Common myeloid progenitor, CD34-positive (primary cell): ENCODE measurements around the gene ZG16B.

ENCODE experiments used
- CTCF ChIA-PET: fragments of 350-600 bp; sonication (Branson Sonifier 250); formaldehyde crosslinking; loops from one replicate; lab custom pipeline; 2021; ENCODE audit warnings: antibody characterized with exemption; lab: Charles Lee
- POLR2A ChIA-PET: fragments of 350-600 bp; sonication (Branson Sonifier 250); formaldehyde crosslinking; loops from one replicate; lab custom pipeline; 2021; ENCODE audit warnings: antibody characterized with exemption; lab: Charles Lee
- DNase-seq, 3 donors: peaks; one replicate each; pipeline versions ENCODE4 v3.0.0 to v3.0.0-alpha.2; 2013
- H3K27ac ChIP-seq, 2 experiments: 1 replicate in 1 of 2; 2 replicates in 1 of 2; pipeline ENCODE4 v1.7.0; 2013; ENCODE audit warnings: inconsistent platforms in 2 of 2, low read length in 2 of 2, mild to moderate bottlenecking in 2 of 2, low read depth in 1 of 2, moderate library complexity in 1 of 2; ENCODE audit not compliant: severe bottlenecking in 2 of 2, insufficient read depth in 1 of 2, poor library complexity in 1 of 2
- H3K27me3 ChIP-seq, 5 experiments: replicated peaks in 2 of 5; 1 replicate in 3 of 5; 2 replicates in 2 of 5; pipeline versions ENCODE4 v1.6.1 to v1.7.0; 2013; ENCODE audit warnings: low read length in 4 of 5, mild to moderate bottlenecking in 2 of 5, moderate library complexity in 2 of 5, inconsistent platforms in 1 of 5; ENCODE audit not compliant: insufficient read depth in 5 of 5, control insufficient read depth in 4 of 5
- H3K36me3 ChIP-seq, 4 experiments: 1 replicate in 2 of 4; 2 replicates in 2 of 4; pipeline versions ENCODE4 v1.6.1 to v1.7.0; 2013; ENCODE audit warnings: low read length in 3 of 4, control low read depth in 1 of 4, mild to moderate bottlenecking in 1 of 4; ENCODE audit not compliant: control insufficient read depth in 4 of 4, insufficient read depth in 4 of 4
- H3K4me1 ChIP-seq, 4 experiments: 1 replicate in 3 of 4; 2 replicates in 1 of 4; pipeline versions ENCODE4 v1.6.1 to v1.7.1; 2013; ENCODE audit warnings: low read length in 3 of 4, mild to moderate bottlenecking in 3 of 4, control low read depth in 1 of 4, inconsistent platforms in 1 of 4, moderate library complexity in 1 of 4; ENCODE audit not compliant: control insufficient read depth in 4 of 4, insufficient read depth in 4 of 4; ENCODE audit errors: control extremely low read depth in 1 of 4
- H3K4me3 ChIP-seq, 7 experiments: 1 replicate in 4 of 7; 2 replicates in 3 of 7; pipeline versions ENCODE4 v1.5.1 to v1.7.0; 2013; ENCODE audit warnings: mild to moderate bottlenecking in 7 of 7, low read length in 6 of 7, moderate library complexity in 6 of 7, inconsistent platforms in 2 of 7, low read depth in 2 of 7, control low read depth in 1 of 7; ENCODE audit not compliant: insufficient read depth in 4 of 7, control insufficient read depth in 1 of 7; ENCODE audit errors: extremely low read depth in 1 of 7
- H3K9me3 ChIP-seq, 5 experiments: 1 replicate in 4 of 5; 2 replicates in 1 of 5; pipeline versions ENCODE4 v1.6.1 to v1.7.1; 2013; ENCODE audit warnings: low read length in 4 of 5, mild to moderate bottlenecking in 2 of 5, inconsistent platforms in 1 of 5, low read depth in 1 of 5, moderate library complexity in 1 of 5; ENCODE audit not compliant: control insufficient read depth in 4 of 5, insufficient read depth in 2 of 5; ENCODE audit errors: control extremely low read depth in 1 of 5
- WGBS: methylation state at CpG from one replicate; pipeline ENCODE4 v1.1.5; 2013; ENCODE audit not compliant: insufficient coverage; 5-methylcytosine and 5-hydroxymethylcytosine counted together

ZG16B gene

DNA sequence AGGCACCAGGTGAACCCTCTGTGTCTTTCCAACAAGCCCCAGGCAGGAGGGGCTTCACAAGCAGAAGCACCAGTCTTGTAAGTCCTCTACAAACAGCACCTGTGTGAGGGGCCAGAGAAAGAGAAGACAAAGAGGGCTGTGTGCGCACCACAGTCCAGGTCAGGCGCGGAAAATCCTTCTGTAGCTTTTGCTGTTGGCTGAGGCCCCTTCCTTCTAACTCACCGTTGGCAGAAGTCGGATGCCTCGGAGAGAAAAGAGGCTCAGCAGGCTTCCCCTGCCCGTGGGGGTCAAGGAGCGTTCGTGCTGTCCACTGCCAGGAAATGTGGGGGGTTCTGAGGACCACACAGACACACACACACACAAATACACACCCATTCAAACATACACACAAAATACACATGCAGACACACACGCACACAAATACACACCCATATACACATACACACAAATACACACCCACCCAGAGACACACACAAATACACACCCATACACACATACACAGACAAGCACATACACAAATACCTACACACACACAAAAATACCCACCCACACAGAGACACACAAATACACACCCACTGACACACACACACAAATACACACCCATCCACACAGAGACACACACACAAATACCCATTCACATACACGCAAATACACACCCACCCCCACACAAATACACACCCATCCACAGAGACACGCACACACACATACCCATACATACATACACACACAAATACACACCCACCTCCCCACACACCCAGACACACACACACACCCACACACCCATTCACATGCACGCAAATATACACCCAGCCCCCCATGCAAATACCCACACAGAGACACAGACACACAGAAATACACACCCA is 6.8 kb downstream of the ZG16B start:
- ChIA-PET POLR2A (no interaction called here), CTCF (interaction anchor here (0.7 to 1.0 kb wide), 3 partner anchors 14 to 83 kb away, joined by 3 read pairs; no protein-coding TSS in a partner anchor)
- Histone ChIP-seq H3K4me3 (no peak overlapping the region), H3K9me3 (no peaks in the 10 kb centered on the region), H3K27ac (no peak overlapping the region), H3K4me1 (peaks cover 0 to 23% (median 16%) of the 10 kb centered on the region in 4 experiments), H3K27me3 (no peaks in the 10 kb centered on the region), H3K36me3 (no peaks in the 10 kb centered on the region)
- no peak for DNase-seq
- 89% methylated on average over 12 of the region's 13 CpGs for WGBS

DNA sequence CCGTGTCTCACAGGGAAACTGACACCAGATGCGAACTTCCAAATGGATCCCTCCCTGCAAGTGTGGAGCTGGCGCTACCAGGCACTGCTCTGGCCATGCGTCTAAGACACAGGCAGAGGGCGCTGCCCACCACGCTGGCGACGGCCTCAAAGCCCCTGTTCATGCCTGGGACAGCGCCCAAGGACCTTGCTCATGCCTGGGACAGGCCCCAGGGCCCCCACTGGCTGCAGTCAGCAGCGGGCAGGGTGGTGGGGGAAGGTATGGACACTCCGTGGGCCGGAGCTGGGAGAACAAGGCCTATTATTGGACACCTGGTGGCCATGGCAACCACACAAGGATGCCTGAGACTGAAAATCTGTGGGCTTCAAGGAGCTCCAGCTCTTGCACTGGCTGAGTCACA is 8.8 kb downstream of the ZG16B start:
- H3K9me3 ChIP-seq, result no peaks in the 10 kb centered on the region
- DNase-seq, result peak; percentile 61 to 83 (median 76)
- H3K27ac ChIP-seq, result no peak overlapping the region
- H3K4me1 ChIP-seq, result peaks cover 0 to 31% (median 25%) of the 10 kb centered on the region in 4 experiments
- WGBS, result 3% methylated on average over 11 of the region's 12 CpGs
- no peaks in the 10 kb centered on the region for H3K27me3 ChIP-seq
- ChIA-PET CTCF (interaction anchor here (0.8 to 3.8 kb wide), 29 partner anchors 10 to 120 kb away, joined by 3 to 47 read pairs (median 5); partner anchors contain the start of genes FLYWCH1, FLYWCH2, PRSS22 and ZG16B), POLR2A (interaction anchor here (0.7 to 1.0 kb wide), 2 partner anchors 27 to 29 kb away, joined by 3 to 7 read pairs; no protein-coding TSS in a partner anchor)
- no peaks in the 10 kb centered on the region for H3K36me3 ChIP-seq
- H3K4me3 ChIP-seq, result no peak overlapping the region

DNA sequence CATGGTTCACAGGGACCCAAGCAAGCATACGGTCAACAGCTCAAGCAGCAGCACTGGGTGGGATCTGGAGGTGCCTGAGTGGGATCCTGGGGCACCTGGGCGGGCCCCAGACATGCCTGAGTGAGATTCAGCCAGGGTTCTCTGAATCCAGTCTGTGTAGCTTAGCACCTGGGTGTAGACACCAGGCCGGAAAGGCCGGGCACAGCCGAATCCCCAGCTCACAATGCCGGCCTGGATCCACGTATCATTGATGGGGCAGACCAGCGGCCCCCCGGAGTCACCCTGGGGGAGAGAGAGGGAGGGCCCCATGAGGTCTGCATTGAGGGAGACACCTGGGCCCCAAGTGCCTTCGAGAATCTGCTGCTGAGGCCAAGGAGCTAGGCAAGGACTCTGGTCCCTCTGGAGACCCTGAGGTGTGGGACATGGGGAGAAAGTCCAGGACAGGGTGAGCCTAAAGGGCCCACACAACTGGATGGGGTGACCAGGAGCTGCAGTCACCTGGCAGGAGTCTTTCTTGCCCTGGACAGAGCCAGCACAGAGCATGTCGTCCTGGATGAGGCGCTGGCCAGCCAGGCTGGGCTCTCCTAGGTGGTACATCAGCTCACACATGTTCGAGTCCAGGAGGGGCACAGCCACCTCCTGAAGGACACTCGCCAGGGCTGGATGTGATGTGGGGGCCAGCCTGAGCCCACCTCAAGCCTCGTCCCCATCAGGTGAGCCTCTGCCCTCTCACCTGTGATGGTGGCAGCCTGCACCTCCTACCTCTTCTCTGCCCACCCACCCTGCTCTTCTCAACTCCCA is 9.7 kb downstream of the ZG16B start:
- no peak for DNase-seq
- Histone ChIP-seq H3K9me3 (no peaks in the 10 kb centered on the region), H3K4me3 (no peak overlapping the region), H3K27ac (no peak overlapping the region), H3K27me3 (no peaks in the 10 kb centered on the region), H3K36me3 (no peaks in the 10 kb centered on the region), H3K4me1 (peaks cover 0 to 31% (median 25%) of the 10 kb centered on the region in 4 experiments)
- 90% methylated on average over 14 of the region's 15 CpGs for WGBS
- CTCF ChIA-PET, result interaction anchor here (0.7 to 3.8 kb wide), 28 partner anchors 9 to 119 kb away, joined by 3 to 47 read pairs (median 4); partner anchors contain the start of genes FLYWCH1, FLYWCH2, PRSS22 and ZG16B
- POLR2A ChIA-PET, result interaction anchor here (1.0 kb wide), 1 partner anchor 28 kb away, joined by 7 read pairs; no protein-coding TSS in a partner anchor

DNA sequence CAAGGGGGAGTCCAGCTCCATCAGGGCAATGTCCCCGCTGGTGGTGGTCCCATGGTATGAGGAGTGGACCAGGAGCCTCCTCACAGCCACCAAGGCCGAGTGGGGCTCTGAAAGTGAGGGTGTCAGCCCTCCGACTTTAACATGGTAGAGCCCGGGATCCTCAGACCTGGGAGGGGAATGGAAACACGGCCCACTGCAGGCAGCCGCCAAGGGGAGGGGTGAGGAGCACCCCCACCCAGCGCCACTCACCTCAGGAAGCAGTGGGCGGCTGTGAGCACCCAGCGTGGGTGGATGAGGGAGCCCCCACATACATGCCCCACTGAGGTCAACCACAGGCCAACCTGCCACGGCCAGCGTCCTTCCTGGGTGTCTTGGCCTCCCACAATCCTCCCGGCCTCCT is 10.8 kb downstream of the ZG16B start:
- POLR2A ChIA-PET, result no interaction called here
- no peak overlapping the region for H3K4me3 ChIP-seq
- CTCF ChIA-PET, result interaction anchor here (1.0 to 3.8 kb wide), 6 partner anchors 8 to 78 kb away, joined by 3 to 47 read pairs (median 12); no protein-coding TSS in a partner anchor
- no peaks in the 10 kb centered on the region for H3K27me3 ChIP-seq
- H3K36me3 ChIP-seq, result no peaks in the 10 kb centered on the region
- 72% methylated on average over 9 of the region's 12 CpGs for WGBS
- DNase-seq, result no peak
- no peaks in the 10 kb centered on the region for H3K9me3 ChIP-seq
- peaks cover 0 to 31% (median 23%) of the 10 kb centered on the region in 4 experiments for H3K4me1 ChIP-seq
- H3K27ac ChIP-seq, result no peak overlapping the region

DNA sequence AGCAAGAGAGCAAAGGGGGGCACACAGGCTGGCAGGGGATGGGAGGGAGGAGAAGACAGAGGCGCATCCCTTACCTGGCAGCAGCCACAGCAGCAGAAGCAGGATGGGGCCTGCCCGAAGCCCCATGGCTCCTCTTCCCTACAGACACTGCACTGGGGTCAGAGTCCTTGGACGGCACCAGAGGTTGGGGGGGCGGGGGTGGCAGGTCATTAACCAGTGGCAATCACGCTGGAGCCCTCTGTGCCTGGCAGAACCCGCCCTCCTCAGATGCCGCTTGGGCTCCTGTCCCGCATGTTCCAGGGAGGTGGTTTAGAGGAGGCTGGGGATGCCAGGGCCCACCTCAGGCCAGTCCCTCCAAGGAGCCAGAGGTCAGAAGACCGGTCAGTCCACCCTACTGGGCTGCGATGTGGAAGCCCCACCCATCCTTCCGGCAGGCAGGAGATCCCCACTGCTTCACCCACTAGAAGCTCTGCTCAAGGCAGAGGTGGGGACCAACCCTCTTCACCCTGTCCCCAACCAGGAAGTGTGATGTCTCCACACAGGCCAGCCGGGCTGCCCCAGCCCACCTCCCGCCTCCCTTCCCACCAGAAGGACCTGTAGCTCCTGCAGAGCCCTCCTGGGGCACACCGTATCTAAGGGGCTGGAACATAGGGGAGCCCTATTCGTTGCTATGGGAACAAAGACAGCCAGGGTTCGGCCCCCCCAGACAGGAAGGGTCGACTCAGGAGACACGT is 11.7 kb downstream of the ZG16B start:
- no peak overlapping the region for H3K27ac ChIP-seq
- H3K4me3 ChIP-seq, result peak overlapping the region in 3 of 7 experiments; percentile 2 to 65 (median 37)
- ChIA-PET CTCF (interaction anchor here (0.6 to 4.7 kb wide), 9 partner anchors 12 to 80 kb away, joined by 3 to 46 read pairs (median 6); partner anchors contain the start of gene ZG16B), POLR2A (no interaction called here)
- H3K9me3 ChIP-seq, result no peaks in the 10 kb centered on the region
- 72% methylated on average over 12 of the region's 18 CpGs for WGBS
- H3K27me3 ChIP-seq, result peaks cover 0 to 2% (median 0%) of the 10 kb centered on the region in 5 experiments
- H3K4me1 ChIP-seq, result peaks cover 0 to 29% (median 20%) of the 10 kb centered on the region in 4 experiments
- no peak for DNase-seq
- no peaks in the 10 kb centered on the region for H3K36me3 ChIP-seq

DNA sequence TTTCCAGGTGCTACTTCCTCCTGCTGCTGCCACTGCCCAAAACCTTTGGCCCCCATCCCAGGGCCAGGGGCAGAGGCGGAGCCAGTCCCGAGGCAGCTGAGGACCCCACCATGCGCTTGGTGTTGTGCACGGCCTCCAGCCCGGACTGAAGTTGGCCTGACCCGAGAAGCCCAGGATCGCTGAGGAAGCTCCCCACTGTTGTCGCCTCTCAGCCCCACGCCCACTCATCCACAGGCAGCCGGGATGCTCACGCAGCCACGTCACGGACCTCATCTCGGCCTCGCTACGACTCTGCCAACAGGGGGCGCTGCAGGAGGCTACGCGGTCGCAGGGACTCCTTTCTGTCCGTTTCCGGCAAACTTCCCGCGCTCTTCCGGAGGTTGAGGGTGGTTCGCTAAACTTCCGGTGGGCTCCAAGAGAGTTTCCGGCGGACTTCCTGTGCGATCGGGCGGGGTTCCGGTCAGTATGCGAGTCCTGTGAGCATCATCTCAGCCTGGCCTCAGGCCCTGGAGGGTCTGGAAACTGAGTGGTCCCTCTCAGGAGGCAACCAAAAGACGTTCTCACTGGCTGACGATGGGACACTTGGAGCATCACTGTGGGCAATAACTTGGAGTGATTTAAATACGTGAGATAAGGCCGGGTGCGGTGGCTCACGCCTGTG is 12.4 kb downstream of the ZG16B start:
- Histone ChIP-seq H3K4me3 (peak overlapping the region in 4 of 7 experiments; percentile 2 to 65 (median 28)), H3K36me3 (no peaks in the 10 kb centered on the region), H3K9me3 (no peaks in the 10 kb centered on the region), H3K27me3 (peaks cover 0 to 3% (median 0%) of the 10 kb centered on the region in 5 experiments), H3K4me1 (peaks cover 0 to 29% (median 20%) of the 10 kb centered on the region in 4 experiments), H3K27ac (no peak overlapping the region)
- POLR2A ChIA-PET, result interaction anchor here (1.3 kb wide), 1 partner anchor 26 kb away, joined by 4 read pairs; no protein-coding TSS in a partner anchor
- CTCF ChIA-PET, result interaction anchor here (0.6 to 4.7 kb wide), 10 partner anchors 11 to 80 kb away, joined by 3 to 46 read pairs (median 6); partner anchors contain the start of gene ZG16B
- 29% methylated on average over 36 of the region's 40 CpGs for WGBS
- peak; percentile 40 to 62 (median 51) for DNase-seq
